DND-41 (cell line): Measurements from ENCODE around the gene CELSR1.

Experiments
- ATAC-seq: fragments of 200-7000 bp; cut with Tn5 transposase; 3 replicates; pipeline ENCODE4 v1.9.1; 2021; ENCODE audit warnings: low read depth; ENCODE audit not compliant: insufficient read depth
- DNase-seq: peaks from one replicate; pipeline ENCODE4 v3.0.0-alpha.2; 2020
- H2AFZ ChIP-seq: 2 replicates; pipeline ENCODE4 v1.6.0; 2012; ENCODE audit warnings: low read depth, low read length
- H3K27ac ChIP-seq: 2 replicates; pipeline ENCODE4 v1.5.1; 2012; ENCODE audit warnings: low read length, inconsistent platforms
- H3K27me3 ChIP-seq: fragments of 200-600 bp; sonication (generic); 2 replicates; pipeline ENCODE4 v1.6.0; 2012; ENCODE audit warnings: low read length, mild to moderate bottlenecking, inconsistent platforms; ENCODE audit not compliant: insufficient read depth, poor library complexity
- H3K36me3 ChIP-seq: 2 replicates; pipeline ENCODE4 v1.5.1; 2012; ENCODE audit warnings: low read length, inconsistent platforms; ENCODE audit not compliant: insufficient read depth
- H3K4me1 ChIP-seq: 2 replicates; pipeline ENCODE4 v1.5.1; 2012; ENCODE audit warnings: mild to moderate bottlenecking, low read length; ENCODE audit not compliant: insufficient read depth
- H3K4me2 ChIP-seq: 2 replicates; pipeline ENCODE4 v1.6.0; 2012; ENCODE audit warnings: mild to moderate bottlenecking, moderate library complexity, low read length, inconsistent platforms; ENCODE audit not compliant: insufficient read depth
- H3K4me3 ChIP-seq, 2 experiments: fragments of 200-600 bp in 1 of 2; shearing (Covaris generic) in 1 of 2; 2 replicates each; pipeline ENCODE4 v1.5.1; 2012 to 2016; ENCODE audit warnings: inconsistent platforms in 2 of 2, low read length in 2 of 2, mild to moderate bottlenecking in 2 of 2, low read depth in 1 of 2, moderate library complexity in 1 of 2
- H3K79me2 ChIP-seq: 2 replicates; pipeline ENCODE4 v1.6.0; 2012; ENCODE audit warnings: low read length, inconsistent platforms; ENCODE audit not compliant: insufficient read depth
- H3K9ac ChIP-seq: 2 replicates; pipeline ENCODE4 v1.6.0; 2012; ENCODE audit warnings: low read depth, mild to moderate bottlenecking, inconsistent platforms, low read length, moderate library complexity
- H3K9me3 ChIP-seq: 2 replicates; pipeline ENCODE4 v1.5.1; 2012; ENCODE audit warnings: low read length, moderate library complexity, mild to moderate bottlenecking, inconsistent platforms; ENCODE audit not compliant: insufficient read depth, severe bottlenecking
- H4K20me1 ChIP-seq: 2 replicates; pipeline ENCODE4 v1.6.0; 2012; ENCODE audit warnings: low read length; ENCODE audit not compliant: insufficient read depth
- CTCF ChIP-seq: IDR thresholded peaks from 2 replicates; pipeline ENCODE4 v1.5.1; 2012; ENCODE audit warnings: borderline replicate concordance, low read length, moderate library complexity, mild to moderate bottlenecking; ENCODE audit not compliant: poor library complexity, severe bottlenecking; ENCODE audit errors: extremely low read depth
- EZH2 ChIP-seq: IDR thresholded peaks from 3 replicates; pipeline ENCODE4 v1.6.1; 2012; ENCODE audit warnings: borderline replicate concordance, low read depth, mild to moderate bottlenecking, moderate library complexity, low read length, inconsistent platforms; ENCODE audit not compliant: severe bottlenecking

Gene CELSR1

GRCh38 chr22:46458525-46458924 lies 78.9 kb downstream of the CELSR1 start:
- Histone ChIP-seq H3K36me3 (no peaks in the 10 kb centered on the region), H3K9ac (no peak overlapping the region), H3K4me3 (no peak overlapping the region), H3K79me2 (no peaks in the 10 kb centered on the region), H2AFZ (no peak overlapping the region), H4K20me1 (0 out of 2 replicates have a peak, but pooled peaks cover 5% of the 10 kb centered on the region), H3K27me3 (peaks cover 20% of the 10 kb centered on the region), H3K27ac (no peak overlapping the region), H3K4me2 (no peak overlapping the region), H3K9me3 (no peaks in the 10 kb centered on the region), H3K4me1 (no peaks in the 10 kb centered on the region)
- TF ChIP-seq EZH2 (no peak), CTCF (no peak)
- DNase-seq (no peak), ATAC-seq (no peak)

- DNase-seq = no peak
- no peak overlapping the region for H3K27ac ChIP-seq
These were observed 79.6 kb downstream of the CELSR1 start for GRCh38 chr22:46457502-46458488.

GRCh38 chr22:46456818-46457163 lies 80.6 kb downstream of the CELSR1 start:
- TF ChIP-seq CTCF (no peak), EZH2 (no peak)
- Histone ChIP-seq H3K36me3 (no peaks in the 10 kb centered on the region), H3K27me3 (peaks cover 20% of the 10 kb centered on the region), H4K20me1 (0 out of 2 replicates have a peak, but pooled peaks cover 5% of the 10 kb centered on the region), H3K79me2 (no peaks in the 10 kb centered on the region), H3K9me3 (no peaks in the 10 kb centered on the region), H3K4me3 (no peak overlapping the region), H3K4me1 (no peaks in the 10 kb centered on the region), H3K9ac (no peak overlapping the region), H2AFZ (no peak overlapping the region), H3K27ac (no peak overlapping the region), H3K4me2 (no peak overlapping the region)
- DNase-seq (no peak), ATAC-seq (no peak)

More at GRCh38 chr22:46457502-46458488, 79.6 kb downstream of the CELSR1 start:
- TF ChIP-seq CTCF (no peak), EZH2 (no peak)
- ATAC-seq = no peak
- H3K4me3 ChIP-seq = no peak overlapping the region
- no peaks in the 10 kb centered on the region for H3K4me1 ChIP-seq
- H4K20me1 ChIP-seq = 0 out of 2 replicates have a peak, but pooled peaks cover 5% of the 10 kb centered on the region
- no peak overlapping the region for H3K4me2 ChIP-seq
- no peaks in the 10 kb centered on the region for H3K36me3 ChIP-seq
- H3K9ac ChIP-seq = no peak overlapping the region
- H3K27me3 ChIP-seq = peaks cover 21% of the 10 kb centered on the region
- H2AFZ ChIP-seq = no peak overlapping the region
- no peaks in the 10 kb centered on the region for H3K79me2 ChIP-seq
- H3K9me3 ChIP-seq = no peaks in the 10 kb centered on the region
